GM23248 (cell line): ENCODE data around the gene NTNG1.

Experiments used
- EZH2 ChIP-seq: fragments of 200-600 bp; sonication (generic); IDR thresholded peaks from 2 replicates; pipeline ENCODE4 v1.6.1; 2018; ENCODE audit warnings: antibody characterized with exemption, mild to moderate bottlenecking; ENCODE audit not compliant: insufficient read depth, poor library complexity, severe bottlenecking
- EZH2phosphoT487 ChIP-seq: fragments of 200-600 bp; sonication (generic); IDR thresholded peaks from 2 replicates; pipeline ENCODE4 v1.6.1; 2018; ENCODE audit warnings: antibody characterized with exemption, moderate library complexity, mild to moderate bottlenecking, low read depth; ENCODE audit not compliant: insufficient read depth

GRCh38 chr1:107483949-107484348 lies 343.1 kb downstream of the NTNG1 start:
- no peak for TF ChIP-seq EZH2
- no peak for TF ChIP-seq EZH2phosphoT487
